Ecto neural progenitor cell (in vitro differentiated cells): Measurements from ENCODE around the gene CD300C.
"Not testable (repeated sequence)": the region's sequence is repeated elsewhere in the genome, so short reads cannot be mapped to it uniquely, and the experiment has no call there.

Experiments
- DNase-seq: peaks from one replicate; pipeline ENCODE4 v3.0.0-alpha.2; 2018; ENCODE audit warnings: low spot score

The CD300C gene

GRCh38 chr17:74531231-74531761 lies 14.6 kb downstream of the CD300C start, which contains the start of gene CD300LB:
Gene CD300LB (minus strand): TSS chr17:74531475. CDS start chr17:74531350, 125 bp downstream.
- DNase-seq: no peak

DNA sequence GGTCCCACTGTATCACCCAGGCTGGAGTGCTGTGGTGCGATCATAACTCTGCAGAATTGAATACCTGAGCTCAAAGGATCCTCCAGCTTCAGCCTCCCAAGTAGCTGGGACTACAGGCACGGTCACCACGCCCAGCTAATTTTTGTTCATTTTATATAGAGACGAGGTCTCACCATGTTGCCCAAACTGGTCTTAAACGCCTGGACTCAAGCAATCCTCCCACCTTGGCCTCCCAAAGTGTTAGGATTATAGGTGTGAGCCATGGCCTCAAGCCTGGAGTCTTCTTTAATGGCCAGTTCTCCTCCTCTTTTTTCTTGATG lies 15.1 kb downstream of the CD300C start:
- DNase-seq: peak; percentile 41

DNA sequence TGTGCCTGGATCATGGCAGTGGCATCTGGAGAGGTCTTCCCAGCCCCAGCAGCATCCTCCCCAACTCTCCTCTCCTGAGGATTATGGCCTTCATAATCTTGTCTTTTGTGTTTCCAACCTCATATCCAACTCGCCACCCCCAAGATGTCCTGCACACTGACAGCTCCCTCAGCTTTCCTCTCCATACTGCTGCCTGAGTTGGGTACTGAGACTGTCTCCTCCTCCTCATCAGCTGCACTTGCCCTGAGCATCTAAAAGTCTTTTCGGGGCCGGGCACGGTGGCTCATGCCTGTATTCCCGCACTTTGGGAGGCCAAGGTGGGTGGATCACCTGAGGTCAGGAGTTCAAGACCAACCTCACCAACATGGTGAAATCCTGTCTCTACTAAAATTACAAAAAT lies 16.7 kb downstream of the CD300C start:
- DNase-seq: peak; percentile 28

DNA sequence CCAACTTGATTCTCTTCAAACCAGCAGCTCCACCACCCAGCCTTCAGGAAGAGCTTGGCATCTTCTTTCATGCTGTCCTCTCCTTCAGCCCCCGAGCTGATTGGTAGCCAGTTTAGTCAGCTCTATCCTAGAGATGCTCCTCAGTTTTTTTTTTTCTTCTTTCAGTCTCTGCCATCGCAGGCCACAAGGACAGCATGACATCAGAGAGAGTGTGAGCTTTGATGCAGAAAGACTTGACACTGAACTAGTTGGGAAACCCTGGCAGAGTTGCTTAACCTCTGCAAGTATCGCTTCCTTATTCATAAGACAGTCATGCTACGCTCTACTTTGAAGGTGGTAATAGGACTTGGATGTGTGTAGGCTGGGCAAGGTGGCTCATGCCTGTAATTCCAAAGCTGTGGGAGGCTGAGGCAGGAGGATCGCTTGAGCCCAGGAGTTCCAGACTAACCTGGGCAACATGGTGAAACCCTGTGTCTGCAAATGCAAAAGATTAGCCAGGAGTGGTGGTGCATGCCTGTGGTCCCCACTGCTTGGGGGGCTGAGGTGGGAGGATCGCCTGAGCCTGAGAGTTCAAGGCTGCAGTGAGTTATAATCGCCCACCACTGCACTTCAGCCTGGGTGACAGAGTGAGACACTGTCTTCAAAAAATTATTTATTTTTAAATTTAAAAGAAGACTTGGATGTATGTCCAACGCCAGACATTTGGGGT lies 17.3 kb downstream of the CD300C start:
- DNase-seq: peak; percentile 34

DNA sequence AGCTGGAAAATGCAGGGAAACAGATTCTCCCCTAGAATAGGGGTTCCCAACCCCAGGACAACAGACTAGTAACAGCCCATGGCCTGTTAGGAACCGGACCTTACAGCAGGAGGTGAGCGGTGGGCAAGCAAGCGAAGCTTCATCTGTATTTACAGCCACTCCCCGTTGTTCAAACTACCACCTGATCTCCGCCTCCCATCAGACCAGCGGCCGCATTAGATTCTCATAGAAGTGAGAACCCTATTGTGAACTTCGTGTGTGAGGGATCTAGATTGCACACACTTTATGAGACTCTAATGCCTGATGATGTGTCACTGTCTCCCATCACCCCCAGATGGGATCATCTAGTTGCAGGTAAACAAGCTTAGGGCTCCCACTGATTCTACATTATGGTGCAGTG lies 18.2 kb downstream of the CD300C start:
- DNase-seq: peak; percentile 32

DNA sequence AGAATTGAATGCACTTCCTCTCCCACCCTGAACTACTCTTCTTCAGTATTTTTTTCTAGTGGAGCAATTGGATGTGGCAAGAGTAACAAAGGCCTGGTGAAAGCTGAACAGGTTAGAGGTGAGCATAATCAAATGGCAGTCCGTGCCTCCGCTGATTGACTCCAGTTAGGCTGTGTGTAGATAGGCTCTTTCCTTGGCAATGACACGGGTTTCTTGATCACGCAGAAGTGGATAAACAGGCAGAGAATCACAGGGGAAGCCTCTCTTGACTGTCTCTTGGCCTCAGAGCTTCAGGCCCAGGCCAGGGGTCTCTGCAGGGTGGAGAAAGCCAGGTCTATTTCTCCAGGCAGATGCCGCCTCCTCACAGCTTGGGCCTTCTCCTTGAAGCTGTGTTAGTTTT lies 18.8 kb downstream of the CD300C start:
- peak; percentile 35 for DNase-seq

DNA sequence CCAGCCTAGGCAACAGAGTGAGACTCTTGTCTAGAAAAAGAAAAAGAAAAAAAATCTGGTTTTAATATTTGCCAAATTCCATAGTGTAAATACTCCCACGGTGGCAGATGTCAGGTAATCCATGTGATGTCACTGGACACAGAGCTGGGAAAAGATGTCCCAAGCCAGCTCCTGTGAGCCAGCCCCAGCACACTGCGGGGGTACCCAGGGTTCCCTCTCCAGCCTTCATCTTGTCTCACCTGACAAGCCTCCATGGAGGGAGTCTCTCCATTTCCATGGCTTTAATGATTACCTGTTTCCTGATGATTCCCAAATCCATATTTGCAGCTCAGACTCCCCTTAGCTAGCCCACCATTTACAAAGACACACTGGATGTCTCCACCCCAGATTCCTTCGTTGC lies 19.2 kb downstream of the CD300C start:
- no peak for DNase-seq

- no peak for DNase-seq
Measured at GRCh38 chr17:74525781-74526288, 20.1 kb downstream of the CD300C start.

DNA sequence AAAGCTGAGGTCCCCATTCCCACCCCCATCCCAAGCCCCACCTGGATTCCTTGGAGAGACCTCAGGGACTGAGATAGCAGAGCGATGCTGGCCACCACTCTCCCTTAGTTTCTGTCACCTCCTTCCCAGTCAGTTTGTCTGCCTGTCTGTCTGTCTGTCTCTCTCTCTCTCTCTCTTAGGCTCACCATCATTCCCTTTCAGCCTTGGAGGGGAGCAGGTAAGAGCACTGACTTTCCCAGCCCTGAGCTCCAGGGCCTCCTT lies 20.5 kb downstream of the CD300C start:
- DNase-seq: no peak

DNA sequence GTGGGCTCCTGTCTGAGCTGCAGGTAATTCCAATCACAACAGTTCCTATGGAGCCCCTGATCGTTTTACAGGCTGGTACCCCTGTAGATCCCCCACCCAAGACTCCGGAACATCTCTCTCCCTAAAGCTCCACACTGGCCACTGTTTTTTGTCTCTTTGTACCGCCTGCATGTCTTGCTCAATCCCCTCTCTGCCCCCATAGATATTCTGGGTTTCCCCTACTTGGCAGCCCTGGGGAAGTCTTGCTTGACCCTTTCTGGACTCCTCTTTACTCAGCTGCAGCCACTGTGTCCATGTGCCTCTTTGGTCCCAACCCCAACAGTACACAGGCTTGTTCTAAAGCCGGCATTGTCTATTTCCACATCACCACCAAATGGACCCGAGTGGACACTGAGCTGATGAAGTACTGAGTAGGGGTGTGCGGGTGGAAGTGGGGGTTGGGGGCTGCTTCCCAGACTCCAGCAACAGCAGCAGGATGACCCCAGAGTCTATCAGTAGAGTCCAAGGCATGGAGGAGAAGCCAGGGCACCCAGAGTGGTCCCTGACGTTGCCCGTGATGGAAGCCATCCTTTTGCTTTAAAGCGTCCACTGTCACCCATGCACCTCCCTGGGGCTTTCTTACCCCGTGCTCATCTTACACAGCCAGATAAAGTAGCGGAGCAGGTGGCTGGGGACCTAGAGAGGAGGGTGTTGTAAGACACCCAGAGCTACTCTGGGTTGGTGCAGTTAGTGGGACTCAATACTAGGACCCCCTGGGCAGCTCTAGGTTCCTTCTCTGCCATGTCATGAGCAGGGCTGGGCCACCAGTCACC lies 21.1 kb downstream of the CD300C start:
- DNase-seq: peak; percentile 32

GRCh38 chr17:74523308-74523707 lies 22.6 kb downstream of the CD300C start:
- DNase-seq: peak; percentile 25

- DNase-seq: peak; percentile 32
Measured at GRCh38 chr17:74522381-74523105, 23.4 kb downstream of the CD300C start.

GRCh38 chr17:74521701-74522201 lies 24.2 kb downstream of the CD300C start:
- DNase-seq: no peak

- no peak for DNase-seq
Measured at GRCh38 chr17:74520790-74521480, 25.0 kb downstream of the CD300C start.

GRCh38 chr17:74520016-74520434 lies 25.9 kb downstream of the CD300C start:
- DNase-seq: no peak

- not testable (repeated sequence) for DNase-seq
Measured at GRCh38 chr17:74518413-74518981, 27.4 kb downstream of the CD300C start.

DNA sequence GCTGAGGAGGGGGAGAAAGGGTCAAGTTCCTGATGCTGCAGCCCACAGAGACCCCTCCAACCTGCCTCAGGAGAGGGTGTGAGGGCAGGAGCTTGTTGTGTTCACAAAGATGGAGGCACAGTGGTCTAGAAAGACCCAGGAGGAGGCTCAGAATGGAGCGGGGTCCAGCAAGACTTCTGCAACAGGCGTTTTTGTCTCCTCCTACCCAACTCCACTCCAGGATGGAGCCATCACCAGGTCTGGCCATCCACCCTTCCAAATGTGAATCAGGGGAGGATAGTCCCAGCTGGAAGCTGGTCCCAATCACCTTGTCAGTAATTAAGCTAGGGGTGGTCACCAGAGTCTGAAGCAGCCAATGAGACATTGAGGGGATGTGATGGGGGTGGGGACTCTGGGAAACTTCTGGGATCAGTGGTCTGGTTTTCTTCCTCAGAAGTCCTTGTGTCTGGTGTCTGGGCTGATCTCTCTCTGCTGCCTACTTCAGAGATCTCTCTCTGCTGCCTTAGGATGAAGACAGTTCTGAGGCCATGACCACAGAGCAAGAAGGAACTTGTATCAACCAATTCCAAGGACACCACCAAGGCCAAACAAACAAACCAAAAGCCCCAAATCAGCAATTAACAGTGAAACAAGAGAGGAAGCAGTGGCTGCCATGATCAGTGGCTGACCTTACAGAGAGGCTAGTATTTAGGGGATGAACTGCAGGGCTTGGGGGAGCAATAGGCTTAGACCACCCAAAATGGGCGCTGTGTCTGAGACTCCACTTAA lies 29.2 kb downstream of the CD300C start:
- DNase-seq: no peak

DNA sequence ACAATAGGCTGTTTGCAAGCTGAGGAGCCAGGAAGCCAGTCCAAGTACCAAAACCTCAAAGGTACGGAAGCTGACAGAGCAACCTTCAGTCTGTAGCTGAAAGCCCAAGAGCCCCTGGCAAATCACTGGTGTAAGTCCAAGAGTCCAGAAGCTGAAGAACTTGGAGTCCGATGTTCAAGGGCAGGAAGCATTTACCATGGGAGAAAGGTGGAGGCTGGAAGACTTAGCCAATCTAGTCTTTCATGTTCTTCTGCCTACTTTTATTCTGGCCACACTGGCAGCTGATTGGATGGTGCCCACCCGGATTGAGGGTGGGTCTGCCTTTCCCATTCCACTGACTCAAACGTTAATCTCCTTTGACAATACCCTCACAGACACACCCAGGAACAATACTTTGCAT lies 30.0 kb downstream of the CD300C start:
- DNase-seq: no peak

DNA sequence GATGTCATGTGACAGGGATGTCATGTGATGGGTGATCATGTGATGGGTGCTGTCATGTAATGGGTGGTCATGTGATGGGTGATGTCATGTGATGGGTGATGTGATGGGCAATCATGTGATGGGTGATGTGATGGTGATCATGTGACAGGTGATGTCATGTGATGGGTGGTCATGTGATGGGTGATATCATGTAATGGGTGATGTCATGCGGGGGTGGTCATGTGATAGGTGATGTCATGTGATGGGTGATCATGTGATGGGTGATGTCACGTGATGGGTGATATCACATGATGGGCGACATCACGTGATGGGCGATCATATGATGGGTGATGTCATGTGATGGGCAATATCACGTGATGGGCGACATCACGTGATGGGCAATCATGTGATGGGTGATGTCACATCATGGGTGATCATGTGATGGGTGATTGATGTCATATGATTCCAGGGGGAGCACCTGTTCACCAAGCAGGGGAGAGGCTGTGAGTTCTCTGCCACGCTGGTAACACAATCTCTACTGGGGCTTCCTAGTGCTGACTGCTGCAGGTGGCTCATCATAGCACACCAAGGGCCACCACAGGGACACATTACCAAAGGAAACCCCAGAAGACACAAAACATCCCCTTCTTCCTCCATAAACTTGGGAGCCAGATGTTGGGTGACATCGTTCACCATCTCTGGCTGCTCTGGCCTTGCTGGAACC lies 31.1 kb downstream of the CD300C start:
- no peak for DNase-seq
